GM10248 (cell line): ENCODE results near the gene IL1RAPL2.

Experiments
- CTCF ChIA-PET: fragments of 300-600 bp; sonication (Branson Sonifier 250); formaldehyde crosslinking; extraction: SDS; loops from one replicate; lab custom pipeline; 2021; ENCODE audit warnings: antibody characterized with exemption; lab: Yijun Ruan, JAX
- POLR2A ChIA-PET: fragments of 350-650 bp; sonication (Branson Sonifier 250); formaldehyde crosslinking; extraction: SDS; loops from one replicate; lab custom pipeline; 2020; ENCODE audit warnings: antibody characterized with exemption; lab: Yijun Ruan, JAX
- DNase-seq: peaks from one replicate; pipeline ENCODE4 v3.0.0; 2012; ENCODE audit errors: extremely low spot score
- TF ChIP-seq, protein P1 (sequence below): IDR thresholded peaks from 2 replicates; pipeline ENCODE4 v1.5.1; 2012; ENCODE audit warnings: mild to moderate bottlenecking, low read depth; ENCODE audit errors: extremely low read depth, missing control alignments, control extremely low read depth

IL1RAPL2 gene

DNA sequence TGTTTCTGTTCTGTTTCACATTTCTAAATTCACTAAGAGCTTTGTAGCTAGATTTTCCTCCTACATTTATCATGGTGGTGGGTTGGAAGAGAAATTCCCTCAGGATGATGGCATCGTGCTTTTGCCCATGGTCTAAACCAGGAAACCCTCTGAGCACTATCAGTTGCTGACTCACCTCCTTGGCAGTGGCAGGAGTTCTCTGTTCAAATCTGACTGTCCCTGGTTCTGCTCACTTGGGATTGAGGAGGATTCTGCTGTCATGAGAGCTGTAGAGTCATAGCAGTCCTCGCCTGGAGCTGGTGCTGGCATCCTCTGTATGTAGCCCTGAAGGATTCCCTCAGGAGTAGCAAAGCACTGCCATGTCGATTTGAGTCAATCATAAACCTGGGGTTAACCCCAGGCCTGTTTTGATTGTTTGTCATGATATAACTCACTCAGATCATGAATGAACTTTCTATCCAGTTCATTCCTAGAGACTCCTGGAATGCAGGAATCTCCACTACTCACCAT lies 645.1 kb downstream of the IL1RAPL2 start:
- ChIA-PET POLR2A (no interaction called here), CTCF (interaction anchor here (2.2 to 2.4 kb wide), 2 partner anchors 16 to 21 kb away, joined by 6 to 11 read pairs; no protein-coding TSS in a partner anchor)
- DNase-seq, result no peak
- TF ChIP-seq, protein P1, sequence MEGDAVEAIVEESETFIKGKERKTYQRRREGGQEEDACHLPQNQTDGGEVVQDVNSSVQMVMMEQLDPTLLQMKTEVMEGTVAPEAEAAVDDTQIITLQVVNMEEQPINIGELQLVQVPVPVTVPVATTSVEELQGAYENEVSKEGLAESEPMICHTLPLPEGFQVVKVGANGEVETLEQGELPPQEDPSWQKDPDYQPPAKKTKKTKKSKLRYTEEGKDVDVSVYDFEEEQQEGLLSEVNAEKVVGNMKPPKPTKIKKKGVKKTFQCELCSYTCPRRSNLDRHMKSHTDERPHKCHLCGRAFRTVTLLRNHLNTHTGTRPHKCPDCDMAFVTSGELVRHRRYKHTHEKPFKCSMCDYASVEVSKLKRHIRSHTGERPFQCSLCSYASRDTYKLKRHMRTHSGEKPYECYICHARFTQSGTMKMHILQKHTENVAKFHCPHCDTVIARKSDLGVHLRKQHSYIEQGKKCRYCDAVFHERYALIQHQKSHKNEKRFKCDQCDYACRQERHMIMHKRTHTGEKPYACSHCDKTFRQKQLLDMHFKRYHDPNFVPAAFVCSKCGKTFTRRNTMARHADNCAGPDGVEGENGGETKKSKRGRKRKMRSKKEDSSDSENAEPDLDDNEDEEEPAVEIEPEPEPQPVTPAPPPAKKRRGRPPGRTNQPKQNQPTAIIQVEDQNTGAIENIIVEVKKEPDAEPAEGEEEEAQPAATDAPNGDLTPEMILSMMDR, result no peak

DNA sequence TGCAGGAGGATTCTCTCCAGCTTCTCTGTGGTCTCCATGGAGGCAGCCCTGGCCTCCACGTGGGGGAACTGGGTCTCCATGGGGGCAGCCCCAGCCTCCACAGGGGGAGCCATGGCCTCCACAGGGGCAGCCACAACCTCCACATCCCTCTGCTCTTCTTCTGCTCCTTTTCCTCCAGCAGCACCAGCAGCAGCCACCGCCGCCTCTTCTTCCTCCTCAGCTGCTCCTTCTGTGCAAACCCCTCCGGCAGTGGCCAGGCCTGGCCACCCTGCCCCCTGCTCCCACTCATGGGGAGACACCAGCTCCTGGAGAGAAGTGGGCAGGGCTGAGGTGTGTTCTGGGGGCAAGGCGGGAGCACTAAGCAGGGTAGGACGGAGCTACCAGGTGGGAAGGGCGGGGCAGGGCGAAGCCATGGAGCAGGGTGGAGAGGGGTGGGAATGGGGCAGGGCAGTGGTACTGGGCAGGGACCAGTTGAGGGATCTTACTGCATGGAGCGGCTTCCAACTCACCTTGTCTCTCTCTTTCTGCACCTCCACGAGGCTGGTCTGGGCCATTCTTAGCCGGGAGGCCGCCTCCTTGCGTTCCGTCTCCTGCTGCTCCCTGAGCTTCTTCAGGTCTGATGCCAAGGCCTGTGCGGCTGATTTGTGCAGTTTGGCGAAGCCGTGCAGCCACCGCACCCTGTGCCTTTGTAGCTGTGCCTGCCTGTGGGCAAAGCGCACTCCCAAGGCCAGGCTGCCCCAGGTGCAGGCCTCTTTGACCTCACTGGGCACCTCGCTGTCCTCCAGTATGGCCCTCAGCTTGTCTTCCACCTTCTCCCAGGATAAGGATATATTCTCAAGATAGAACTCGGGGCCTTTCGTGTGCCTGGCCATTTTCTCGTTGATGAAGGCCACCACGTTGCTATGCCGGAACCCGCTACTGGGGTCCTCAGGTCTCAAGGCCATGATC lies 653.7 kb downstream of the IL1RAPL2 start:
- CTCF ChIA-PET, result no interaction called here
- POLR2A ChIA-PET, result no interaction called here
- TF ChIP-seq, protein P1, result no peak
- no peak for DNase-seq

DNA sequence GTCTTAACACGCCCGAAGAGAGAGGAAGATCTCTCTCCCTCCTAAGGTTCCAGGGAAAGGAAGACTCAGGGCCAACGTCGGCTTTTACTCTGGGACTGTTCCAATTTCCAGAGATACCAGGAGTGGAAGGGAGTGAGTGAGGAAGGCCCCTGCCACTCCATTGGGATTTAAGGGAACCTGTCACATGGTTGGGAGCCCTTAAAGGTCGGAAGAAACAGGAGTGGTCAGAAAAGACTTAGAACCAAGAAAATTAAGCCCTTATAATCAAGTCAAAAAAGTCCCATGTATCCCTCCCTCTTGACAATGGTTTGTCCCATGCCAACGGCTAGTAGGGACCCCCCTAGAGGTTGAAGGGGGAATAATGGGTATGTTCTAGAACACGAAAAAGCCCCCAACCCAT lies 654.6 kb downstream of the IL1RAPL2 start, which contains the start of gene TEX13A:
Gene TEX13A (minus strand): TSS at position 59 of the 400 bp plus-strand sequence. CDS start 297 bp downstream, outside the sequence.
- DNase-seq, result no peak
- TF ChIP-seq, protein P1, result no peak
- POLR2A ChIA-PET, result no interaction called here
- CTCF ChIA-PET, result no interaction called here

DNA sequence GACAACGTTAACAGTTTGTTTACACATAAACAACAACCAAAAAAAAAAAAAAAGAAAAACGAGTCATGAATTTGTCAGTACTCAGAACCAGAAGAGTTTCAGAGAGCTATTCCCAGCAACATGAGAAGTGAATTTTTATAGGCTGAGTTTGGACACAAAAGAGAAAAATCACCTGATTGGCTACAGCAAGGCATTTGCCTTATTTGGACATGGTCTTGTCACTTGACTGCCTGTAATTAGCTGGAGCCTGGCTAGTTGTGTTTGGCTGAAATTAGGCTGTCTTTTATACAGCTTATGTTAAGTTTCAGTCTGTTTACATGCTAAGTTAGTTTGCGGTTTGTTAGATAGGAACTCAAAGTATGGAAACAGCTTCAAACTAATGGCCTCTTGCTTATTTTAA lies 655.4 kb downstream of the IL1RAPL2 start:
- ChIA-PET POLR2A (no interaction called here), CTCF (no interaction called here)
- DNase-seq, result no peak

DNA sequence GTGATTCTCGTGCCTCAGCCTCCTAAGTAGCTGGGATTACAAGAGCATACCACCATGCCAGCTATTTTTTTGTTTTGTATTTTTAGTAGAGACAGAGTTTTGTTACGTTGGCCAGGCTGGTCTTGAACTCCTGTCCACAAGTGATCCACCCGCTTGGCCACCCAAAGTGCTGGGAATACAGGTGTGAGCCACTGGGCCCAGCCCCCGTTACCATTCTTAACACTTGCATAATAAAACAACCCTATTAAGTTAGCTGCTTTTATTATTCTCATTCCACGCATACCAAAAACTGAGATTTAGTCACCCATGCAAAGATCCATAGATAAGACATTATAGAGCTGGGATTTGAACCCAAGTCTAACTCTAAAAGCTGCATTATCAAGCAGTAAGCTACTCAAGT lies 660.5 kb downstream of the IL1RAPL2 start:
- TF ChIP-seq, protein P1, result no peak
- ChIA-PET POLR2A (no interaction called here), CTCF (interaction anchor here (1.2 to 2.2 kb wide), 2 partner anchors 15 to 37 kb away, joined by 4 to 6 read pairs; no protein-coding TSS in a partner anchor)
- no peak for DNase-seq

More for the DNA sequence above, 655.4 kb downstream of the IL1RAPL2 start:
- TF ChIP-seq, protein P1, result no peak

DNA sequence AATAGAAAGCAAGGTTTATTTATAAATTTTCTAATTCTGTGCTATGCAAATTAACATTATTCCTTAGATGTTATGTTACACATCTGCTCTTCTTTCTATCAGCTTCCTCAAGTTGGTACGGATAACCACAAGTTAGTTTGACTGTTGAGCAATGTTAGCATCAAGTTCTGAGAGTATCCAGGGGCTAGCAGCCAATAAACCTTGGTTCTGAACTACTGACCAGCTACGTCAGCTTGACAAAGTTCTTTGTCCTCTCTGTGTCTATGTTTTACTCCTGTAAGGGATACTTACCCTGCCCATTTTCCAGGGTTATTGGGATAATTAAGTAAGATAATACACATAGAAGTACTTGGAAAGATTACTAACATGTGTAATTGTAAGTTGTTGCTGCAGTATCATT lies 662.6 kb downstream of the IL1RAPL2 start:
- ChIA-PET POLR2A (no interaction called here), CTCF (no interaction called here)
- TF ChIP-seq, protein P1, result no peak
- no peak for DNase-seq
